WI38 (cell line): Measurements from ENCODE around the gene TRMT1.
A peak's percentile ranks its signal among the peaks of the same experiment; 100 is the strongest.

Experiments used
- H3K4me3 ChIP-seq: 2 replicates; pipeline ENCODE4 v1.5.1; 2011; ENCODE audit warnings: low read depth, mild to moderate bottlenecking, control low read depth, low read length
- TF ChIP-seq, protein P1 (sequence below): IDR thresholded peaks from 2 replicates; pipeline ENCODE4 v1.5.1; 2012; ENCODE audit warnings: low read depth, mild to moderate bottlenecking, control low read depth, low read length

TRMT1 gene

DNA sequence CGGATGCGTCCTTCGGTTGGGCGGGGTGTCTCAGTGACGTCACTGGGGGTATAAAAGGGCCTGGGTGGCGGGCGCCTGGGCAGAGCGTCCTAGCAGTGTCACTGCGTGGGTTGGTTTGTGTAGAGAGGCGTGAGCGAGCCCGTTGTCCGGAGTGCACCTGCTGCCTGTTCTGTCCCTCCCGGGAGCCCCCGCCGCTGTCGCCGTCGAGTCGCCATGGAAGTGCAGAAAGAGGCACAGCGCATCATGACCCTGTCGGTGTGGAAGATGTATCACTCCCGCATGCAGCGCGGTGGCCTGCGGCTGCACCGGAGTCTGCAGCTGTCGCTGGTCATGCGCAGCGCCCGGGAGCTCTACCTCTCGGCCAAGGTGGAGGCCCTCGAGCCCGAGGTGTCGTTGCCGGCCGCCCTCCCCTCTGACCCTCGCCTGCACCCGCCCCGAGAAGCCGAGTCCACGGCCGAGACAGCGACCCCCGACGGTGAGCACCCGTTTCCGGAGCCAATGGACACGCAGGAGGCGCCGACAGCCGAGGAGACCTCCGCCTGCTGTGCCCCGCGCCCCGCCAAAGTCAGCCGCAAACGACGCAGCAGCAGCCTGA lies 36.5 kb upstream of the TRMT1 start:
- TF ChIP-seq, protein P1, sequence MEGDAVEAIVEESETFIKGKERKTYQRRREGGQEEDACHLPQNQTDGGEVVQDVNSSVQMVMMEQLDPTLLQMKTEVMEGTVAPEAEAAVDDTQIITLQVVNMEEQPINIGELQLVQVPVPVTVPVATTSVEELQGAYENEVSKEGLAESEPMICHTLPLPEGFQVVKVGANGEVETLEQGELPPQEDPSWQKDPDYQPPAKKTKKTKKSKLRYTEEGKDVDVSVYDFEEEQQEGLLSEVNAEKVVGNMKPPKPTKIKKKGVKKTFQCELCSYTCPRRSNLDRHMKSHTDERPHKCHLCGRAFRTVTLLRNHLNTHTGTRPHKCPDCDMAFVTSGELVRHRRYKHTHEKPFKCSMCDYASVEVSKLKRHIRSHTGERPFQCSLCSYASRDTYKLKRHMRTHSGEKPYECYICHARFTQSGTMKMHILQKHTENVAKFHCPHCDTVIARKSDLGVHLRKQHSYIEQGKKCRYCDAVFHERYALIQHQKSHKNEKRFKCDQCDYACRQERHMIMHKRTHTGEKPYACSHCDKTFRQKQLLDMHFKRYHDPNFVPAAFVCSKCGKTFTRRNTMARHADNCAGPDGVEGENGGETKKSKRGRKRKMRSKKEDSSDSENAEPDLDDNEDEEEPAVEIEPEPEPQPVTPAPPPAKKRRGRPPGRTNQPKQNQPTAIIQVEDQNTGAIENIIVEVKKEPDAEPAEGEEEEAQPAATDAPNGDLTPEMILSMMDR: no peak
- H3K4me3 ChIP-seq: peak overlapping the region; percentile 76

DNA sequence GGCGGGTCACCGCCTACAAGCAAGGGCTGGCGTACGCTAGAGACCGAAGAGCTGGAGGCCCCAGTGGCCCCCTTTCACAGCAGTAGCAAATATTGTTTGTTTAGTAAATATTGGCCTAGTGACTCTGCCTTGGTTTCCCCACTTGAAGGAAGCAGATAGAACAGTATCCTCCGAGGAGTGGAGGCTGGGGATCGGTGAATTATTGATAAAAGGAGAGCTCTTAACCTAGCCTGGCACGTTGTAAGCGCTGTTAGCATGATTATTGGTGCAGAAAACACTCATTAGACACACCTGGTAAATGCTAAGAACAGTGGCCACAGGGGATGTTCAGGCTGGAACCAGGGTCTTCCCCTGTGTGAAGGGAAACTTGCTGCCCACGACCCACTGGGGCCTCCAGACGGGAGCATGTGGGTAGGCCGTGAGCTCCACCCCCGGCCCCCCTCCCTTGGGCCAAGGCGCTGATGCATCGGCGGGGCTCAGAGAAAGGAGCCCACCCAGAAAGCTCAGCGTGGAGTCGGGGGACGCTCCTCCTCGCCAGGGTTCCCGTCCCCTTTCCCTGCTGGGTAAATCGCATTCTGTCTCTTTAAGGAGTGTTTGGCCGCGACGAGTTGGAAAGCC lies 35.9 kb upstream of the TRMT1 start:
- TF ChIP-seq, protein P1: no peak
- H3K4me3 ChIP-seq: peak overlapping the region; percentile 76

DNA sequence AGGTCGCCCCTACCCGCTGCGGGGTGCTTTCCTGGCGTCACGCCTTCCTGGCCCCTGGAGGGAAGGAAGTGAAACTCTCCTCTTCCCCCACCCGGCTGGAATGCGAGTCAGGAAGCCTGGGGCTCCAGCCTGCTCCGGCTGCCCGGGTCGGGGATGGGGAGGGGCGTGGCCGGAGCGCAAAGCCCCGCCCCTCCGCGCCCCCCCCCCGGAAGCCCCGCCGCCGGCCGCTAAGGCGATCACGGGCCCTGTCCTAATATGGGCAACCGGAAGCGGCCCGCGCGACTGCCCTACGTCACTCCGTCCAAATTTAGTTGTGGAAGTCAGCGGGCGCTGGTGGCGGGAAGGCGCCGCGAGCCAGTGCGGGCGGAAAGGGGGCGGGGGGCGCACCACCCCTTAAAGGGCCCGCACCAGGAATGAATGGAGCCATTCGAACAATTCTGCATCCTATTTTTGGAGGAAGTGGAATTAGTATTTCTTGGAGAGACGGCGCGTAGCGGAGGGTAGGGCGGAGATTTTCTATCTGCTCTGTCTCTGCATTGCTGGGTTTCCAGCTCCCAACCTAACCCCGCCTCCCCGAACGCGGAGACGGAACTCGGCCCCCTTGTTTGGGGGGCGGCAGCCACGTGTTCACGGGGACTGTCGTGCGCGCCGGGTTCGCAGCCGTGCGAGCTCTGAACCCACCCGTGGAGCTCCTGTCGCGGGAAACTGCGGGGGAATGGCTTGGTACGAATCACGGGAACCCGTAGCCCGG lies 35.2 kb upstream of the TRMT1 start:
- H3K4me3 ChIP-seq: peak overlapping the region; percentile 81
- TF ChIP-seq, protein P1: 0 out of 2 replicates have a peak, but pooled peaks have one; percentile 7

DNA sequence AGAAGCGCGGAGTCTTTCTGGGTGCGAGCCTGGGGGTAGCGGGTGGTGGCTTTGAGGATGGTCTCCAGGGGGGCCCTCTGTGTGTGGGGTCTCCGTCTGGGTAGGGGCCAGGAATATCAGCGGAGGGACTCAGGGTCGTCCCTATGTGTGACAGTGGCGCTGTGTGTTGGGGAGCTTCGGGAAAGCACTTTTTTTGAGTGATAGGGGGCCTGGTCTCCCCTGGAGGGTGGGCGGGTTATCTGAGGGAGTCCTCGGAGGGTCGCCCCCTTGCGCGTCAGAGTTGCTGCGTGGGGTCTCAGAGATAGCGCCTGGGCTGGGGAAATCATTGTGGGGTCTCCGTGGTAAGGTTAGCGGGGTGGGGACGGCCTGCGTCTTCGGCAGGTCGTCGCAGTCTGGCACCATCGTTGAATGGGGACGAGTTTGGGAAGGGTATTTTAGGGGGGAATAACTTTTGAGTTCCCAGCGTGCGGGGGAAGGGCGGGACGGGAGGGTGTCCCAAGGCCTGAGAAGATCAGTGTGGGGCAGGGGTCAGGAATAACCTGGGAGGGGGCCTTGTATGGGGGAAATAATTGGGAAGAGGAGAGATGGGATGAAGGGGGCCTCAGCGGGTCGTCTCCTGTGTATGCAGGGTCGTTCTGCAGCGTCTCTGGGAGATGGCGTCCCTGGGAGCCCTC lies 34.5 kb upstream of the TRMT1 start:
- H3K4me3 ChIP-seq: peak overlapping the region; percentile 81
- TF ChIP-seq, protein P1: no peak

DNA sequence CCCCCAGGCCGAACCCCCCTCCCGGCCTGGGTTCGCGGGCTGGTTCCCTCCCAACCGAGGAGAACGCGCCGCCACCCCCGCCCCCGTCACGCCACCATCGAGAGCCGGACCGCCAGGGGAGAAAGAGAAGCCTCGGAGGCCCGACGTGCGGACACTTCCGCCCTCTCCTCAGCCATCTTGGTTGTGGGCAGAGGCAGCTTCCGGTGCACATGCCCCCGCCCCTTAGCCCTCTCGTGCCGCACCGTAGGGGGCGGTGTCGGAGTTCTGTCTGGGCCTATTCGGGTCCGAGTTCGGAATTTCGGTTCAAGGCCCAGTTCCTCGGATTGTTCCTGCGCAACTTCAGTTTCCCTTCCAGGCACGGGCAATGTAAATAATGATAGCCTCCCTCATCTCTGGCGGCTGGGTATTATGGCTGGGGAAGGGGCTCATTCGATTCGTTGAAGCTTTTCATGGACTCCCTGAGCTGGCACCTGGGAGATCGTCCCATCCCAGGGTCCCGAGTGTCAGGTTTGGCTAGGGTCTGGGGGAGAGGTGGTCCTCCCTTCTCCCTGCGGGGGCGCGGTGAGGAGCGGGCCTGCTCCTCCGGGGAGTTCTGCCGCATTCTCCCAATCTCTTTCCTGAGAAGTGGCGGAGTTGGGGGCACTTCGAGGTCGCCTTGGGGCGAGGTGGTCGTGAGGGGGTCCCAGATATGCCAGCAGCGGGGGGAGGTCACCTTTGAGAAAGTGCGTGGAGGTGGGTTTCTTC lies 33.8 kb upstream of the TRMT1 start, which contains the start of the genes IER2 and STX10:
Gene IER2, plus strand, starts transcription at position 225 of the 744 bp plus-strand sequence. CDS start 2,776 bp downstream, outside the sequence.
Gene STX10, minus strand, starts transcription at position 189 of the 744 bp plus-strand sequence. CDS start 202 bp downstream, outside the sequence.
- TF ChIP-seq, protein P1: peak; percentile 34; the same call in 1 of the 2 replicates
- H3K4me3 ChIP-seq: peak within 1 kb of the TSS; percentile 81

DNA sequence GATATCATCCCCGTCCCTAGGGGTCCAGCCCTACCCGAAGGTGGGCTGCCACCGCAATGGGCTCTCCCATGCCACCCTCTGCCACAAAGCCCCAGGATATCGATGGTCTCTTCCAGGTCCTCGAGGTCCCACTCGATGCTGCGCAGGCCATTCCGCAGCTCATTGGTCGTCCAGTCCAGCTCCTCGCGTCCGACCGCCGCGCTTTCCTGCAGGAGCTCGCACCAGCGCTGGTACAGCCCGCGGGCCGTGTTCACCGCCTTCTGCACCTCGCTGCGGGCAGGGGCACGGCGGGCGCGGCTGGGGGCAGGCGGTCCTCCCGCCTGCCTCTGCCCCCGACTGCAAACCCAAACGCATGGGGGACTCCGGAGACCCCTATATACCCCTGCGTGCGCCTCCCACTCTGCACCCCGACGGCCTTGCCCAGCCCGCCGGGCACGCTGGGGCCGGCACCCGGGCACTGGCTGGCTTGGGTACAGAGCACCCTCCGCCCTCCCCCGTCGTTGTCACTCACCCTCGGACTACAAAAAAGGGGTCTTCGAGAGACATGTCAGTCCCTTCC lies 33.2 kb upstream of the TRMT1 start:
- H3K4me3 ChIP-seq: peak overlapping the region; percentile 81

DNA sequence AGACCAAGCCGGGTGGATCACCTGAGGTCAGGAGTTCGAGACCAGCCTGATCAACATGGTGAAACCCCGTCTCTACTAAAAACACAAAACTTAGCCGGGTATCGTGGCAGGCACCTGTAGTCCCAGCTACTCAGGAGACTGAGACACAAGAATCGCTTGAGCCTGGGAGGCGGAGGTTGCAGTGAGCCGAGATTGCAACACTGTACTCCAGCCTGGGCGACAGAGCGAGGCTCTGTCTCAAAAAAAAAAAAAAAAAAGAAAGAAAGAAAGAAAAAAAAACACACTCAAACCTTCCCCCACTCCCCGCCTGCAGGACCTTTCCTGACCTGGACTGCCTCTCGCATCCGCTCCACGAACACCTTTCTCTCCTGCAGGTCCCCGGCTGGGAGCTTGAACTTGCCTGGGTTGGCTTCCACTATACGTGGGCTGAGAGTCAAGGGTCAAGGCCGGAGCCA lies 32.7 kb upstream of the TRMT1 start:
- H3K4me3 ChIP-seq: peak overlapping the region; percentile 81

More for the DNA sequence above, 33.2 kb upstream of the TRMT1 start:
- TF ChIP-seq, protein P1: no peak
